GM21526 (cell line): ENCODE measurements around the gene TH.

Experiments used
- ATAC-seq: cut with Tn5 transposase; IDR thresholded peaks from one replicate; pipeline ENCODE4 v1.9.1; 2021; ENCODE audit warnings: moderate library complexity; ENCODE audit not compliant: unreplicated experiment, low FRiP score

TH gene

GRCh38 chr11:2209370-2209801, 37.8 kb upstream of the TH start:
- no peak for ATAC-seq

- ATAC-seq, result no peak
These were observed 37.2 kb upstream of the TH start for GRCh38 chr11:2208691-2209369.

- no peak for ATAC-seq
These were observed 36.4 kb upstream of the TH start for GRCh38 chr11:2207773-2208621.

GRCh38 chr11:2207212-2207611, 35.6 kb upstream of the TH start:
- no peak for ATAC-seq

DNA sequence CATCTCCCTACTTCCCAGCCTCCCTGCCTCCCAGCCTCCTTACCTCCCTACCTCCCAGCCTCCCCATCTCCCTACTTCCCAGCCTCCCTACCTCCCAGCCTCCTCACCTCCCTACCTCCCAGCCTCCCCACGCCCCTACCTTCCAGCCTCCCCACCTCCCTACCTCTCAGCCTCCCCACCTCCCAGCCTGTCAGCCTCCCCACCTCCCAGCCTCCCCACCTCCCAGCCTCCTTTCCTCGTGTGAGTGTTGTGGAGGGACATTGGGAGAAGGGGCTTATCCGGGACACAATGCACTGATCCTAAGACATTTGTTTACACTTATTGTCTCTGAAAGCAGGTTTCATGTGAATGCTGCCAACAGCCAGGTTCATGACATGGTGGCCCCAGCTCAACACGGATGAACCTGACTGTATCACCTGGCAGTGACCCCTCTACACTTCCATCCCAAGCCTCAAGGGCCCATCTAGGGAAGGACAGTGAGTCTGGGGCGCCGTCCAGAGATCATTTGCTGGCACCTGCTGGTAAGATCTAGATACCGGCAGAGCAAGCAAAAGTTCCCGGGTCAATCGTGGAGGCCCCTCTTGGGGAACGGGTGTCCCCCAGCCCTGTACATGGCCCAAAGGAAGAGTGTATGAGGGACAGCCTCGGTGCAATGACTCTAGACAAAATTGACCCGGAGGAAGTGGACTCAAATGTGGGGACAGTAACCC, 34.5 kb upstream of the TH start:
- no peak for ATAC-seq

- ATAC-seq, result no peak
These were observed 33.7 kb upstream of the TH start for GRCh38 chr11:2205214-2205720.

- ATAC-seq, result no peak
These were observed 33.0 kb upstream of the TH start for GRCh38 chr11:2204361-2205213.

GRCh38 chr11:2203440-2204259, 32.0 kb upstream of the TH start:
- no peak for ATAC-seq

DNA sequence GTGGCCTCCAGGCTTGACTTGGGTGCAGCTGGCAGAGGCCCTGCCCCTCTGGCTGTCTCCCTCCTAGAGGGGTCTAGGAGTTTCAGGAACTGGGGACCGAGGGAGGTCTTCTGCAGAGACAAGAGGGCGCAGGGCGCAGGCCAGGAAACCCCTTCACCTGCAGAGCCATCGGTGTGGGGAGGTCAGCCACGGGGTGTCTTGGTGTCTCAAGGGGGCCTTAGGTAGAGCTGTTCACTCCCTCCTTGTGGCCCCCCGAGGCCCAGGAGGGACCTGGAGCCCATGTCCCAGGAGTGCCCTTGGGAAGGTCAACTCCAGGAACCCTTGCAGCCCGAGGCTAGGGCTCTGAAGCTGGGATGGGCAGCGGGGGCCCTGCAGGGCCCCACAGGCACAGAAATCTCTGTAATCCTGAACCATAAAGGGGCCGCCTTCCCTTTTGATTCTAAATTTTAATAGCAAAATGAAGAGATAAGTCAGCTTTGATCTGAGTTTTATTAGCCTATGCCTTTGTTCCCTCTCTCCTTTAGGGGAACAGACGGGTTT, 31.4 kb upstream of the TH start:
- ATAC-seq, result no peak

GRCh38 chr11:2202071-2202899, 30.7 kb upstream of the TH start:
- no peak for ATAC-seq

DNA sequence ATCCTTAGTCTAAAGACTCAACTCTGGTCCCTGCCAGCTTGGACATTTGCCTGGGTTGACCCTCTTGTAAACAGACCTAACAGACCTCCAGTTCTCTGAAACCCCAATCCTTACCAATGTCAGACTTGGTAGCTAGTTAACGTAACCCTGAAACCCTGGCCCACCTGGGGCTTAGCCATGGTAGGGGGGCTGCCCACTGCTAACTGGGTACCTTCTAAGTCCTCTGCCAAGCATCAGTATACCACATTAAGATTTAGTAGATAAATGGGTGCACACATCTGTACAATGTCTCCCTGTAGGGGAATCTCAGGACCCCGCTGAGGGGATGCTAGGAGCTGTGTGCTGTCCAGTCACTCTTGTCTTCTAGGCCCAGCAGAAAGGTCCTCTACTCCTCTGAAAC, 29.9 kb upstream of the TH start:
- no peak for ATAC-seq

DNA sequence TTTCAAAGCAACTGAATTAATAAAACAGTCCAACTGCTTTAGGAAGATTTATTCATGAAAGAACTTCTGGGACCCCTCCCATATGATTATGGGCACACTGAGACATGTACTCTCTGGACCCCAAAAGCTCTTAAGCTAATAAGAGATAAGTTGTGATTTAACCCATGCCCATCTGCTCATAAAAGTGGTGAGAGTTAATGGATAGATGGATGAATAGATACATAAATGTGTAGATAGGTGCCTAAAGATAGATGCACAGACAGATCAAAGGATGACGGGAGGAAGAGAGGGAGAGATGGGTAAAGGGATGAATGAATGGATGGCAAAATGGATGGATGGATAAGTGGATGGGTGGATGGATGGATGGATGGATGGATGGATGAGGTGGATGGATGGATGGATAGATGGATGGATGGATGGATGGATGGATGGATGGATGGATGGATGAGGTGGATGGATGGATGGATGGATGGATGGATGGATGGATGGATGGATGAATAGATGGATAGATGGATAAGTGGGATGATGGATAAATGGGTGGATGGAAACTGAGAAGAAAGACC, 29.4 kb upstream of the TH start:
- no peak for ATAC-seq

DNA sequence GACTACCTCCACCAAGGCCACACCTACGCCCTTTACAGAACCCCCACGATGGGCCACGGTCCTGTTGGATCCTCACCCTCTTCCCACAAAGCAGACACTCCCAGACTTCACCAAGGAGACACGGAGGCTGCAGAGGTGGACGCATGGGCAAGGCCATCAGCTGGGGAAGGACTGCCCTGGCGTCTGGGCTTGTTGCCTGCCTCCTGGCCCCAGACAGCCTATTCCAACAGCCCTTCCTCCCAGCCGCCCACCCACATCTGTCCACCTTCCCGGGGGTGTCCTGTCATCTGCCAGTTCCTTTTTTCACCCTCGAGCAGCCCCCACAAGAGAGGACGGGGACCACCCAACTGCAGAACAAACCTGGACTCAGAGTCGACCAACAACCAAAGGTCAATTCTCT, 28.9 kb upstream of the TH start:
- no peak for ATAC-seq

- no peak for ATAC-seq
These were observed 28.1 kb upstream of the TH start for GRCh38 chr11:2199466-2200341.

GRCh38 chr11:2198621-2199365, 27.2 kb upstream of the TH start:
- no peak for ATAC-seq

GRCh38 chr11:2197771-2198520, 26.3 kb upstream of the TH start:
- no peak for ATAC-seq
